GM12891 (cell line): ENCODE results near the gene LMBRD1.

ENCODE experiments used
- PAX5 ChIP-seq: IDR thresholded peaks from 2 replicates; pipeline ENCODE4 v1.6.1; 2011; ENCODE audit warnings: low read length, moderate library complexity, mild to moderate bottlenecking; ENCODE audit not compliant: insufficient read depth, severe bottlenecking
- POLR2A ChIP-seq: IDR thresholded peaks from 2 replicates; pipeline ENCODE4 v1.6.1; 2011; ENCODE audit warnings: low read depth, low read length, control low read depth
- POLR2AphosphoS5 ChIP-seq: IDR thresholded peaks from 2 replicates; pipeline ENCODE4 v1.6.1; 2011; ENCODE audit warnings: low read depth, low read length, control low read depth
- SPI1 ChIP-seq: IDR thresholded peaks from 2 replicates; pipeline ENCODE4 v1.6.1; 2011; ENCODE audit warnings: low read depth, low read length, control low read depth
- TAF1 ChIP-seq: IDR thresholded peaks from 2 replicates; pipeline ENCODE4 v1.6.1; 2011; ENCODE audit warnings: low read depth, low read length, control low read depth

DNA sequence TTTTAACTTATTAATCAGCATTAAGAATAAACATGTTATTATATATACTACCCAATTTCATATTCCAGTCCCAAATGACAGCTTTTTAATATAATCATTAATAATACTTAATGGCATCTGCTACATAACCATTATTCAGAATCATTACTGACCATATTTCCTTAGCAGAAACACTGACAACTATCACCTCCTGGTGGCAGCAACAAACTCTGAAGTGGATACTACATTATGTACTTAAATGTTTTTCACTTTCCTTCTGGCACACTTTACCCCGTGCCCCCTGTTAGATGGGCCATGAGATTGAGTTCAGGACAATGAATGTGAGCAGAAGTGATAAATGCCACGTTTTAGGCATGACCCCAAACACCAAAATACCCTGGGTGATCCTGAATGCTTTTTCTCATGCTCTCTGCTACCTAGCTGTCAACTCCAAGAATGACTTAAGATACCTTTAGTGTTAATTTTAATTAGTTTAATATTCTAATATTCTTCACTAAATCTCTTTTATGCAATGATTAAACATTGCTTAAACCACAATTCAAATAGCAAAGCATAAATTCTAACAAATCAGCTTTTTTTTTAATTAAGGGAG, 77.1 kb downstream of the LMBRD1 start:
- no peak for TF ChIP-seq POLR2AphosphoS5
- TF ChIP-seq POLR2A = no peak
- no peak for TF ChIP-seq TAF1
- TF ChIP-seq SPI1 = no peak
- no peak for TF ChIP-seq PAX5
